ENCODE results near the gene TSPAN5. TPM values are rescaled to one million over a fixed set of nuclear protein-coding genes. Genes with fewer than 3 reads are reported as not detected.
A peak's percentile ranks its signal among the peaks of the same experiment; 100 is the strongest.

Gene TSPAN5
- total and polyA plus RNA-seq, 9 of the 15 experiments (the other 6 are each of a cell fraction or from before 2014, with no cell fraction given) = 0.58 to 6.6 (median 0.73) TPM

DNA sequence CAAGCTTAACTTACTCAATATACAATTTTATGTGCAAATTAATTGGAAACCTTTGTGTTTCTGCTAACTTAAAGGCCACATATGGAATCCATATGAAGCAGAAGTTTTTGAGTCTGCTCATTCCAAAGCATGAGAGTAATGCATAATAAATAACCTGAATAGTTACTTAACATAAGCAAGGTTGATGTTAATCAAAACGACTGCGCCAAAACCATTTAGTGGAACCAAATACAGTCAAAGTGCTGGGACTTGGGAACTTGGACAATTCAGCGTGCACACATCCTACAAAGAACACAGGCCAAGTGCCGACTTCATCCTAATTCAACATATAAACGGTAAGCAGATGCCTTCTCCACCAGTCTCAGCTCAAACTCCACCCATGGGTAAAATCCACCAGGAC, 17.0 kb downstream of the TSPAN5 start:
- CTCF ChIA-PET (ENCODE audit: low intra/inter-chr PET ratio) = no interaction called here
- 12% methylated on average over 5 of the region's 5 CpGs for WGBS (ENCODE audit: insufficient coverage, low coverage, missing lambda C conversion rate)
- no peaks in the 10 kb centered on the region for H3K79me2 ChIP-seq (ENCODE audit: control insufficient read depth, insufficient read depth, low read length)
- H3K4me1 ChIP-seq (replicated peaks in 1 of 2; ENCODE audit: control insufficient read depth in 2 of 2, insufficient read depth in 2 of 2, low read length in 2 of 2) = no peaks in the 10 kb centered on the region
- H3K9ac ChIP-seq (ENCODE audit: insufficient read depth in 1 of 2, low read depth in 2 of 2, low read length in 2 of 2) = no peak overlapping the region
- no peak overlapping the region for H2AFZ ChIP-seq (ENCODE audit: low read depth, low read length)
- no peaks in the 10 kb centered on the region for H3K9me3 ChIP-seq (replicated peaks; ENCODE audit: control insufficient read depth, insufficient read depth, low read depth, low read length)
- in situ Hi-C loops (cut with MboI) (no loop called here), intact Hi-C loops (cut with micrococcal nuclease) (no loop called here)
- FAIRE-seq = peak; percentile 6
- no peak for DNase-seq (ENCODE audit: extremely low read depth in 1 of 4, low spot score in 3 of 4)
- no peaks in the 10 kb centered on the region for H4K20me1 ChIP-seq (replicated peaks; ENCODE audit: control insufficient read depth, insufficient read depth, low read length)
- no peak overlapping the region for H3K27ac ChIP-seq (ENCODE audit: extremely low read depth, low read depth, low read length)
- POLR2A ChIA-PET = no interaction called here
- H3K9me1 ChIP-seq (ENCODE audit: control insufficient read depth, insufficient read depth, low read length) = no peaks in the 10 kb centered on the region
- H3K4me2 ChIP-seq (ENCODE audit: insufficient read depth, low read length) = no peak overlapping the region
- ATAC-seq = no peak
- peaks cover 0 to 4% of the 10 kb centered on the region in 2 experiments; a peak in 3 of 5 replicates for H3K27me3 ChIP-seq (ENCODE audit: control insufficient read depth in 2 of 2, insufficient read depth in 2 of 2, low read length in 2 of 2)
- H3K36me3 ChIP-seq (ENCODE audit: control insufficient read depth, insufficient read depth, low read length) = no peaks in the 10 kb centered on the region
- TF ChIP-seq PML (IDR thresholded peaks at IDR 0.05; ENCODE audit: low read length) = no peak
- TF ChIP-seq FUS (optimal IDR thresholded peaks at IDR 0.05; ENCODE audit: low read depth, low read length) = no peak
- TF ChIP-seq ETV6 (IDR thresholded peaks at IDR 0.05; ENCODE audit: borderline replicate concordance in 1 of 2, low read depth in 2 of 2, low read length in 1 of 2) = no peak
- TF ChIP-seq ETV6 (CRISPR knock-in tag; IDR thresholded peaks at IDR 0.05; ENCODE audit: borderline replicate concordance) = no peak
- no peak for TF ChIP-seq HDGF (IDR thresholded peaks at IDR 0.05)
- TF ChIP-seq ZNF274 (IDR thresholded peaks at IDR 0.05; ENCODE audit: borderline replicate concordance, low read depth, low read length) = no peak
- TF ChIP-seq MCM3 (IDR thresholded peaks at IDR 0.05) = no peak
- TF ChIP-seq DACH1 (IDR thresholded peaks at IDR 0.05; ENCODE audit: partially characterized antibody) = no peak
- no peak for TF ChIP-seq MAFK (IDR thresholded peaks at IDR 0.05; ENCODE audit: low read length)
- no peak for TF ChIP-seq ZNF143 (CRISPR knock-in tag; IDR thresholded peaks at IDR 0.05)
- TF ChIP-seq, protein P1, sequence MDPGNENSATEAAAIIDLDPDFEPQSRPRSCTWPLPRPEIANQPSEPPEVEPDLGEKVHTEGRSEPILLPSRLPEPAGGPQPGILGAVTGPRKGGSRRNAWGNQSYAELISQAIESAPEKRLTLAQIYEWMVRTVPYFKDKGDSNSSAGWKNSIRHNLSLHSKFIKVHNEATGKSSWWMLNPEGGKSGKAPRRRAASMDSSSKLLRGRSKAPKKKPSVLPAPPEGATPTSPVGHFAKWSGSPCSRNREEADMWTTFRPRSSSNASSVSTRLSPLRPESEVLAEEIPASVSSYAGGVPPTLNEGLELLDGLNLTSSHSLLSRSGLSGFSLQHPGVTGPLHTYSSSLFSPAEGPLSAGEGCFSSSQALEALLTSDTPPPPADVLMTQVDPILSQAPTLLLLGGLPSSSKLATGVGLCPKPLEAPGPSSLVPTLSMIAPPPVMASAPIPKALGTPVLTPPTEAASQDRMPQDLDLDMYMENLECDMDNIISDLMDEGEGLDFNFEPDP (CRISPR knock-in tag; IDR thresholded peaks at IDR 0.05) = no peak
- TF ChIP-seq ZKSCAN1 (IDR thresholded peaks at IDR 0.05; ENCODE audit: low read depth, low read length) = no peak
- TF ChIP-seq, protein P2, sequence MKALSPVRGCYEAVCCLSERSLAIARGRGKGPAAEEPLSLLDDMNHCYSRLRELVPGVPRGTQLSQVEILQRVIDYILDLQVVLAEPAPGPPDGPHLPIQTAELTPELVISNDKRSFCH (CRISPR knock-in tag; IDR thresholded peaks at IDR 0.05) = no peak
- TF ChIP-seq, protein P2 (tag; IDR thresholded peaks at IDR 0.05) = no peak
- TF ChIP-seq ZFP36 (IDR thresholded peaks at IDR 0.05; ENCODE audit: low read depth, low read length, partially characterized antibody) = no peak
- TF ChIP-seq, protein P3, sequence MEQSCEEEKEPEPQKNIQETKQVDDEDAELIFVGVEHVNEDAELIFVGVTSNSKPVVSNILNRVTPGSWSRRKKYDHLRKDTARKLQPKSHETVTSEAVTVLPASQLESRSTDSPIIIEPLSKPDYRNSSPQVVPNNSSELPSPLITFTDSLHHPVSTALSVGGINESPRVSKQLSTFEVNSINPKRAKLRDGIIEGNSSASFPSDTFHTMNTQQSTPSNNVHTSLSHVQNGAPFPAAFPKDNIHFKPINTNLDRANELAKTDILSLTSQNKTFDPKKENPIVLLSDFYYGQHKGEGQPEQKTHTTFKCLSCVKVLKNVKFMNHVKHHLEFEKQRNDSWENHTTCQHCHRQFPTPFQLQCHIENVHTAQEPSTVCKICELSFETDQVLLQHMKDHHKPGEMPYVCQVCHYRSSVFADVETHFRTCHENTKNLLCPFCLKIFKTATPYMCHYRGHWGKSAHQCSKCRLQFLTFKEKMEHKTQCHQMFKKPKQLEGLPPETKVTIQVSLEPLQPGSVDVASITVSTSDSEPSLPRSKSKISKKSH (CRISPR knock-in tag; IDR thresholded peaks at IDR 0.05) = no peak
- TF ChIP-seq ZNF354B (CRISPR knock-in tag; IDR thresholded peaks at IDR 0.05) = no peak
- TF ChIP-seq ZNF668 (CRISPR knock-in tag; IDR thresholded peaks at IDR 0.05) = no peak
- TF ChIP-seq KHSRP (IDR thresholded peaks at IDR 0.05) = no peak
- TF ChIP-seq, protein P4, sequence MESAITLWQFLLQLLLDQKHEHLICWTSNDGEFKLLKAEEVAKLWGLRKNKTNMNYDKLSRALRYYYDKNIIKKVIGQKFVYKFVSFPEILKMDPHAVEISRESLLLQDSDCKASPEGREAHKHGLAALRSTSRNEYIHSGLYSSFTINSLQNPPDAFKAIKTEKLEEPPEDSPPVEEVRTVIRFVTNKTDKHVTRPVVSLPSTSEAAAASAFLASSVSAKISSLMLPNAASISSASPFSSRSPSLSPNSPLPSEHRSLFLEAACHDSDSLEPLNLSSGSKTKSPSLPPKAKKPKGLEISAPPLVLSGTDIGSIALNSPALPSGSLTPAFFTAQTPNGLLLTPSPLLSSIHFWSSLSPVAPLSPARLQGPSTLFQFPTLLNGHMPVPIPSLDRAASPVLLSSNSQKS (CRISPR knock-in tag; IDR thresholded peaks at IDR 0.05) = no peak
- BruUV-seq (replicated peaks) = no TSS peak
- no peak overlapping the region for H3K4me3 ChIP-seq

Measured in K562 (cell line).